HepG2 (cell line): ENCODE results near the gene KLHL12.

ENCODE experiments used
- CTCF ChIP-seq: sonication (generic); formaldehyde crosslinking; IDR thresholded peaks from 2 replicates; pipeline ENCODE4 v1.5.0; 2020; ENCODE audit warnings: mild to moderate bottlenecking, missing genetic modification reagents, moderate library complexity
- EZH2 ChIP-seq: conservative IDR thresholded peaks from 2 replicates; pipeline ENCODE4 v1.6.1; 2012; ENCODE audit warnings: mild to moderate bottlenecking, low read depth, low read length, moderate library complexity
- GABPA ChIP-seq, 2 experiments: IDR thresholded peaks; 2 replicates each; pipeline ENCODE4 v1.6.1; 2011 to 2016; ENCODE audit warnings: low read depth in 2 of 2, low read length in 1 of 2, missing biosample characterization in 1 of 2, missing genetic modification characterization in 1 of 2
- GFI1 ChIP-seq: sonication (generic); formaldehyde crosslinking; IDR thresholded peaks from 2 replicates; pipeline ENCODE4 v1.5.0; 2020; ENCODE audit warnings: missing genetic modification reagents, mild to moderate bottlenecking, borderline replicate concordance
- MAZ ChIP-seq, 2 experiments: sonication (generic) in 1 of 2; formaldehyde crosslinking in 1 of 2; IDR thresholded peaks; 2 replicates each; pipeline versions ENCODE4 v1.5.0 to v1.6.1; 2012 to 2020; ENCODE audit warnings: low read depth in 2 of 2, mild to moderate bottlenecking in 2 of 2, borderline replicate concordance in 1 of 2, improper control_type of control experiment in 1 of 2, low read length in 1 of 2, missing genetic modification reagents in 1 of 2, moderate library complexity in 1 of 2
- RAD51 ChIP-seq: fragments of 450-650 bp; IDR thresholded peaks from 2 replicates; pipeline ENCODE4 v1.6.1; 2016; ENCODE audit warnings: borderline replicate concordance
- SP2 ChIP-seq: sonication (generic); formaldehyde crosslinking; IDR thresholded peaks from 2 replicates; pipeline ENCODE4 v1.5.1; 2020; ENCODE audit warnings: mild to moderate bottlenecking, missing genetic modification reagents
- ZFP41 ChIP-seq: sonication (generic); formaldehyde crosslinking; IDR thresholded peaks from 2 replicates; pipeline ENCODE4 v1.4.0; 2020; ENCODE audit warnings: mild to moderate bottlenecking, missing genetic modification reagents, borderline replicate concordance
- ZFYVE20 ChIP-seq: sonication (generic); formaldehyde crosslinking; IDR thresholded peaks from 2 replicates; pipeline ENCODE4 v1.8.0; 2023; ENCODE audit warnings: low read depth, mild to moderate bottlenecking, moderate library complexity, missing genetic modification reagents, borderline replicate concordance
- TF ChIP-seq, protein P1 (sequence below): IDR thresholded peaks from 2 replicates; pipeline ENCODE4 v1.6.1; 2012; ENCODE audit warnings: inconsistent platforms
- TF ChIP-seq, protein P2 (sequence below): sonication (generic); formaldehyde crosslinking; IDR thresholded peaks from 2 replicates; pipeline ENCODE4 v1.8.1; 2023; ENCODE audit warnings: mild to moderate bottlenecking, missing genetic modification reagents

- TF ChIP-seq RAD51 (no peak), GABPA (IDR thresholded peaks at IDR 0.05; ENCODE audit: low read depth, low read length) (no peak), GABPA (CRISPR knock-in tag; IDR thresholded peaks at IDR 0.05; ENCODE audit: low read depth) (no peak), GFI1 (CRISPR knock-in tag) (no peak), SP2 (CRISPR knock-in tag) (no peak), ZFYVE20 (CRISPR knock-in tag) (no peak), MAZ (IDR thresholded peaks at IDR 0.05; ENCODE audit: borderline replicate concordance, low read depth, low read length) (no peak), MAZ (CRISPR knock-in tag; IDR thresholded peaks at IDR 0.05; ENCODE audit: low read depth) (no peak), ZFP41 (CRISPR knock-in tag) (no peak), CTCF (CRISPR knock-in tag) (no peak), EZH2 (no peak)
- TF ChIP-seq, protein P1, sequence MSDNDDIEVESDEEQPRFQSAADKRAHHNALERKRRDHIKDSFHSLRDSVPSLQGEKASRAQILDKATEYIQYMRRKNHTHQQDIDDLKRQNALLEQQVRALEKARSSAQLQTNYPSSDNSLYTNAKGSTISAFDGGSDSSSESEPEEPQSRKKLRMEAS = no peak
- TF ChIP-seq, protein P2, sequence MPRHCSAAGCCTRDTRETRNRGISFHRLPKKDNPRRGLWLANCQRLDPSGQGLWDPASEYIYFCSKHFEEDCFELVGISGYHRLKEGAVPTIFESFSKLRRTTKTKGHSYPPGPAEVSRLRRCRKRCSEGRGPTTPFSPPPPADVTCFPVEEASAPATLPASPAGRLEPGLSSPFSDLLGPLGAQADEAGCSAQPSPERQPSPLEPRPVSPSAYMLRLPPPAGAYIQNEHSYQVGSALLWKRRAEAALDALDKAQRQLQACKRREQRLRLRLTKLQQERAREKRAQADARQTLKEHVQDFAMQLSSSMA (CRISPR knock-in tag) = no peak
Observed at GRCh38 chr1:202953392-202953791, 26.4 kb upstream of the KLHL12 start.
